Breast epithelium (tissue), 3 donors: ENCODE results near the gene COL25A1.

Source experiments
- POLR2AphosphoS5 ChIP-seq, 3 donors: sonication (generic); formaldehyde crosslinking; IDR thresholded peaks; one replicate each; pipeline ENCODE4 v1.6.1; 2017; ENCODE audit warnings: antibody characterized with exemption in 3 of 3
- TF ChIP-seq, protein P1 (sequence below), 3 donors: fragments of 450-650 bp; IDR thresholded peaks; one replicate each; pipeline ENCODE4 v1.5.1; 2016 to 2017; ENCODE audit warnings: antibody characterized with exemption in 3 of 3, mild to moderate bottlenecking in 3 of 3, moderate library complexity in 3 of 3

GRCh38 chr4:108786351-108786750 is 516.1 kb downstream of the COL25A1 start:
- TF ChIP-seq, protein P1, sequence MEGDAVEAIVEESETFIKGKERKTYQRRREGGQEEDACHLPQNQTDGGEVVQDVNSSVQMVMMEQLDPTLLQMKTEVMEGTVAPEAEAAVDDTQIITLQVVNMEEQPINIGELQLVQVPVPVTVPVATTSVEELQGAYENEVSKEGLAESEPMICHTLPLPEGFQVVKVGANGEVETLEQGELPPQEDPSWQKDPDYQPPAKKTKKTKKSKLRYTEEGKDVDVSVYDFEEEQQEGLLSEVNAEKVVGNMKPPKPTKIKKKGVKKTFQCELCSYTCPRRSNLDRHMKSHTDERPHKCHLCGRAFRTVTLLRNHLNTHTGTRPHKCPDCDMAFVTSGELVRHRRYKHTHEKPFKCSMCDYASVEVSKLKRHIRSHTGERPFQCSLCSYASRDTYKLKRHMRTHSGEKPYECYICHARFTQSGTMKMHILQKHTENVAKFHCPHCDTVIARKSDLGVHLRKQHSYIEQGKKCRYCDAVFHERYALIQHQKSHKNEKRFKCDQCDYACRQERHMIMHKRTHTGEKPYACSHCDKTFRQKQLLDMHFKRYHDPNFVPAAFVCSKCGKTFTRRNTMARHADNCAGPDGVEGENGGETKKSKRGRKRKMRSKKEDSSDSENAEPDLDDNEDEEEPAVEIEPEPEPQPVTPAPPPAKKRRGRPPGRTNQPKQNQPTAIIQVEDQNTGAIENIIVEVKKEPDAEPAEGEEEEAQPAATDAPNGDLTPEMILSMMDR (IDR thresholded peaks at IDR 0.05) = no peak
- no peak for TF ChIP-seq POLR2AphosphoS5 (IDR thresholded peaks at IDR 0.05)
